Endodermal cell (in vitro differentiated cells): ENCODE measurements around the gene ICAM4. TPM values are rescaled to one million over a fixed set of nuclear protein-coding genes. Genes with fewer than 3 reads are reported as not detected.

Source experiments
- DNase-seq: peaks from one replicate; pipeline ENCODE4 v3.0.0-alpha.2; 2017
- H3K27ac ChIP-seq: 2 replicates; pipeline ENCODE4 v1.5.1; 2013; ENCODE audit warnings: mild to moderate bottlenecking, low read depth, low read length, moderate library complexity
- H3K27me3 ChIP-seq: 2 replicates; pipeline ENCODE4 v1.6.1; 2013; ENCODE audit warnings: mild to moderate bottlenecking, low read length, moderate library complexity; ENCODE audit not compliant: insufficient read depth, control insufficient read depth, poor library complexity, severe bottlenecking
- H3K36me3 ChIP-seq: 2 replicates; pipeline ENCODE4 v1.7.0; 2013; ENCODE audit warnings: mild to moderate bottlenecking, low read length, moderate library complexity; ENCODE audit not compliant: control insufficient read depth, insufficient read depth
- H3K4me1 ChIP-seq: one replicate; pipeline ENCODE4 v1.7.0; 2013; ENCODE audit warnings: low read length; ENCODE audit not compliant: control insufficient read depth, insufficient read depth
- H3K4me3 ChIP-seq: 2 replicates; pipeline ENCODE4 v1.5.1; 2013; ENCODE audit warnings: mild to moderate bottlenecking, low read length, moderate library complexity
- H3K9ac ChIP-seq: 2 replicates; pipeline ENCODE4 v1.6.1; 2013; ENCODE audit warnings: mild to moderate bottlenecking, low read length, moderate library complexity; ENCODE audit not compliant: poor library complexity, severe bottlenecking; ENCODE audit errors: extremely low read depth
- H3K9me3 ChIP-seq: 2 replicates; pipeline ENCODE4 v1.6.1; 2013; ENCODE audit warnings: mild to moderate bottlenecking, low read length, moderate library complexity; ENCODE audit not compliant: control insufficient read depth
- H3K27ac Mint-ChIP-seq: 2 replicates; pipeline ENCODE4 v1.8.0; 2020; ENCODE audit warnings: mixed read lengths
- H3K27me3 Mint-ChIP-seq: 2 replicates; pipeline ENCODE4 v1.8.0; 2021; ENCODE audit warnings: mild to moderate bottlenecking, mixed read lengths; ENCODE audit not compliant: insufficient read depth
- H3K36me3 Mint-ChIP-seq: 2 replicates; pipeline ENCODE4 v1.8.0; 2020; ENCODE audit warnings: low read depth, mixed read lengths
- H3K4me1 Mint-ChIP-seq: 2 replicates; pipeline ENCODE4 v1.8.0; 2020; ENCODE audit warnings: mixed read lengths
- H3K4me3 Mint-ChIP-seq: 2 replicates; pipeline ENCODE4 v1.8.0; 2020; ENCODE audit warnings: mild to moderate bottlenecking, moderate library complexity, mixed read lengths
- H3K9me3 Mint-ChIP-seq: 2 replicates; pipeline ENCODE4 v1.8.0; 2020; ENCODE audit warnings: mild to moderate bottlenecking, mixed read lengths
- WGBS, 2 experiments: methylation state at CpG; one replicate each; pipeline versions ENCODE4 v1.1.5 to v1.1.7; 2013; ENCODE audit warnings: missing lambda C conversion rate in 2 of 2, mixed read lengths in 1 of 2; ENCODE audit not compliant: insufficient coverage in 1 of 2, insufficient read length in 1 of 2; 5-methylcytosine and 5-hydroxymethylcytosine counted together
- total RNA-seq, 2 donors: library from RNA; stranded (reverse); fragmentation: NEBNext Ultra II Directional in 1 of 2; extraction: Animal tissue kit (Norgen Biotek cat#: 25700) in 1 of 2; gene quantifications; 2 replicates in 1 of 2; 3 replicates in 1 of 2; pipeline ENCODE4 v1.2.1, GENCODE V29; 2021
- TF ChIP-seq, protein P1 (sequence below): fragments of 200-600 bp; sonication (generic); conservative IDR thresholded peaks from 2 replicates; pipeline ENCODE4 v1.5.0; 2021; ENCODE audit warnings: antibody characterized with exemption, mild to moderate bottlenecking

ICAM4 gene
- total RNA-seq, 2 donors from 2014 or later, result 0.44 TPM; not detected in 1

DNA sequence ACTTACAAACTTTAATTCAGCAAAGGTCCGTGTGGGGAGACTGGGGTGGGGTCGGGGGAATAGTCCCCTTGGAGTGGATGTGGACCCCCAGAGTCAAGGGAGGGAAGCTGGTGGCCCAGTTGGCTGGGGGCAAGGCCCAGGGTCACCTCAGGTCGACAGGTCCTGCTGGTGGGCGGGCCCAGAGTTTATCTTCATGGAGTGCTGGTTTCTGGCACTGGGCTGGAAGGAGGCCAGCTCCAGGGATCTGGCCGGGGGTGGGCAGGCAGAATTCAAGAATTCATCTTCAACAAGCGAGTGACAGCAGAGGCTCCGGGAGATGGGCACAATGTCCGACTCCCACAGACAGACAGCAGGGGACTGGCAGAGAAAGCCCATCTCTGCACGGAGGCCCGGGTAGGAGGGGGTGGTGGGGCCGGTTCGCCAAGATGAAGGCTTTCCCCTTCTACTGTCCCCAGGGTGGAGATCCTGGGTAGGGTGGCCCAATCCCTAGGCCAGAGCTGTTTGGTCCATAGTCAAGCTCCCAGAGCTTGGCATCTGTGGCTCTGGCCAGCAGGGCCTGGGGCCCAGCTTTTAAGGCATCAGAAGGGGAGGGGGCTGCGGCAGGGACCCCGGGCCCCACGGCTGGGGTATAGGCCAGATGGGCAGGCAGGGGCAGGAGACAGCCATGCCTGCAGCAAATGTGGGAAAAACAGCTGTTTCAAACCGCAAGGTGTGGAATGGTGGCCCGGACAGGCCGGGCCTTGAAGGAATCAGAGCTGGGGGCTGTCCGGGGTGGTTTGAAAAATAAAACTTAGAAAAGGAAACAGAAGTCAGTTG is 29.7 kb downstream of the ICAM4 start:
- peaks cover 42% of the 10 kb centered on the region for H3K36me3 ChIP-seq
- TF ChIP-seq, protein P1, sequence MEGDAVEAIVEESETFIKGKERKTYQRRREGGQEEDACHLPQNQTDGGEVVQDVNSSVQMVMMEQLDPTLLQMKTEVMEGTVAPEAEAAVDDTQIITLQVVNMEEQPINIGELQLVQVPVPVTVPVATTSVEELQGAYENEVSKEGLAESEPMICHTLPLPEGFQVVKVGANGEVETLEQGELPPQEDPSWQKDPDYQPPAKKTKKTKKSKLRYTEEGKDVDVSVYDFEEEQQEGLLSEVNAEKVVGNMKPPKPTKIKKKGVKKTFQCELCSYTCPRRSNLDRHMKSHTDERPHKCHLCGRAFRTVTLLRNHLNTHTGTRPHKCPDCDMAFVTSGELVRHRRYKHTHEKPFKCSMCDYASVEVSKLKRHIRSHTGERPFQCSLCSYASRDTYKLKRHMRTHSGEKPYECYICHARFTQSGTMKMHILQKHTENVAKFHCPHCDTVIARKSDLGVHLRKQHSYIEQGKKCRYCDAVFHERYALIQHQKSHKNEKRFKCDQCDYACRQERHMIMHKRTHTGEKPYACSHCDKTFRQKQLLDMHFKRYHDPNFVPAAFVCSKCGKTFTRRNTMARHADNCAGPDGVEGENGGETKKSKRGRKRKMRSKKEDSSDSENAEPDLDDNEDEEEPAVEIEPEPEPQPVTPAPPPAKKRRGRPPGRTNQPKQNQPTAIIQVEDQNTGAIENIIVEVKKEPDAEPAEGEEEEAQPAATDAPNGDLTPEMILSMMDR, result no peak
- Mint-ChIP-seq H3K4me1 (peaks cover 14% of the 10 kb centered on the region), H3K9me3 (no peaks in the 10 kb centered on the region), H3K27me3 (no peaks in the 10 kb centered on the region), H3K4me3 (peak overlapping the region; percentile 79), H3K36me3 (peaks cover 25% of the 10 kb centered on the region), H3K27ac (peak overlapping the region; percentile 93)
- no peaks in the 10 kb centered on the region for H3K27me3 ChIP-seq
- WGBS, 2 experiments, result 86% methylated on average over 9 to 19 of the region's 19 CpGs
- no peaks in the 10 kb centered on the region for H3K4me1 ChIP-seq
- H3K9me3 ChIP-seq, result no peaks in the 10 kb centered on the region
- peak overlapping the region; percentile 93 for H3K4me3 ChIP-seq
- H3K27ac ChIP-seq, result peak overlapping the region; percentile 44
- no peak overlapping the region for H3K9ac ChIP-seq
- no peak for DNase-seq

DNA sequence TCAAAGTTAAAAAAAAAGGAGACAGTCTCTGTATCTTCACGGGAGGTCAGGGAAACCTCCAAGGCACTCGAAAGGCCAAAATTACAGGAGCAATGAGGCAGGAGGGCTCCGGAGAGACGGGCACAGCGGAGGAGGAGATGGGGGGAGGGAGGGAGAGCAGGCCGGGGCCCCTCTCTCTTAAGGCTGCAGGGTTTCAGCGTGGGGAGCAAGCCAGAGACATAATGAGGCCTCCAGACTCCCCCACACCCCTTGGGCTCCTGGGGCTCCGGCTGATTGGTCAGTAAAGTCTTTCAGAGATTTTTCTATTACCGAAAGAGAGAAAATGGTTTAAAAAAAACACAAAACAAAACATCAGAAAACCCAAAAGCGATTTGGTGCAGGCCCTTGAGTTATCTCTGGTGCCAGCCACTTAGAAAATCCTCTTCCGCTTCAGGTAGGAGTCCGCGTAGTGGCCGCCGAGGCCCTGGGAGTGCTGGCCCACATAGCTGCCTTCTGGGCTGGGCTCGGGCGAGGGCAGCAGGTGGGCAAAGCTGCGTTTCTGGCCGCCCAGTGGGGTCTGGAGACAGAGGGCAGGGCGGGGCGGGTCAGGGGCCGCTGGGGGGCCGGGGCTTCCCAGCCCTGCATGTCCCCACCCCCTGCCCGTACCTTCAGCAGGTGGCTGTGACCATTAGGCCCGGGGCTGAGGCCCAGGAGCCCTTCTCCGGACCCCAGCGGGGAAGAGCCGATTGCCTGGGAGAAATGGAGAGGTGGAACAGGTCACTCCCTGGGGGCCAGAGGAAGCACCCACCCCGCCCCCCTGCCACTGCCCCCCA is 30.5 kb downstream of the ICAM4 start:
- TF ChIP-seq, protein P1, result no peak

DNA sequence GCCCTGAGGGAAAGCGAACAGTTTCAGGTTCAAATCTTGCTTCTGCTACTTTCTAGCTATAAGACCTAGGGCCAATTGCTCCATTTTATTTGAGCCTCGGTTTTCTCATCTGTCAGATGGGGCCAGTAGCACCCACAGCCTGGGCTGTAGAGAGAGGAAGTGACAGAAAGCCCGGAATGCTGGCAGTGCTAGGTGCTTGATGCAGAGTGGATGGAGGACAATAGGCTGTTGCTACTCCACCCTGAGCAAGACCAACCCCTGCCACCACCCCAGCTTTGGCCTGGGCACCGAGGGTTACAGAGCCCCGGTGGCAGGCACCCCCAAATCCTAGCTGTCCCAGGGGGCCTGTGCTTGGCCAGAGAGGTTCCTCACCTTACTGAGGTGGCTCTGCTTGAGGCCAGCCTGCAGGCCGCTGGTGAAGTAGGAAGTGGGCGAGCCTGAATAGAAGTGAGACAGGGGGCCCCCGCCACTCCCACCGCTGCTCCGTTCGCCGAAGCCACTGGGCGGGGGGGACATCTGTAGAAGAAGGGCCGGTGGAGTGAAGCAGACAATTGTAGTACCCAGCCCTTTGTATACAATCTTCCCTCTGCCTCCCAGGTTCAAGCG is 31.2 kb downstream of the ICAM4 start:
- H3K4me1 Mint-ChIP-seq, result peaks cover 14% of the 10 kb centered on the region
- WGBS, 2 experiments, result 92 to 98% methylated on average over 10 to 15 of the region's 15 CpGs
- H3K36me3 Mint-ChIP-seq, result peaks cover 30% of the 10 kb centered on the region
- H3K4me3 Mint-ChIP-seq, result no peak overlapping the region
- H3K27me3 Mint-ChIP-seq, result no peaks in the 10 kb centered on the region
- H3K36me3 ChIP-seq, result peaks cover 50% of the 10 kb centered on the region
- H3K9me3 Mint-ChIP-seq, result no peaks in the 10 kb centered on the region
- H3K9ac ChIP-seq, result no peak overlapping the region
- no peak for DNase-seq
- H3K27ac ChIP-seq, result no peak overlapping the region
- H3K4me1 ChIP-seq, result no peaks in the 10 kb centered on the region
- H3K9me3 ChIP-seq, result no peaks in the 10 kb centered on the region
- H3K27ac Mint-ChIP-seq, result no peak overlapping the region
- TF ChIP-seq, protein P1, result no peak
- no peak overlapping the region for H3K4me3 ChIP-seq
- no peaks in the 10 kb centered on the region for H3K27me3 ChIP-seq

More for the DNA sequence above, 30.5 kb downstream of the ICAM4 start:
- Mint-ChIP-seq H3K4me1 (peaks cover 14% of the 10 kb centered on the region), H3K27ac (no peak overlapping the region), H3K36me3 (peaks cover 32% of the 10 kb centered on the region), H3K9me3 (no peaks in the 10 kb centered on the region), H3K4me3 (no peak overlapping the region), H3K27me3 (no peaks in the 10 kb centered on the region)
- H3K4me3 ChIP-seq, result no peak overlapping the region
- H3K27ac ChIP-seq, result no peak overlapping the region
- no peaks in the 10 kb centered on the region for H3K4me1 ChIP-seq
- H3K27me3 ChIP-seq, result no peaks in the 10 kb centered on the region
- 91 to 94% methylated on average over 8 to 28 of the region's 29 CpGs for WGBS, 2 experiments
- no peak overlapping the region for H3K9ac ChIP-seq
- peaks cover 50% of the 10 kb centered on the region for H3K36me3 ChIP-seq
- DNase-seq, result no peak
- H3K9me3 ChIP-seq, result no peaks in the 10 kb centered on the region
